M059J (cell line): Measurements from ENCODE around the gene RAD21L1. TPM values are rescaled to one million over a fixed set of nuclear protein-coding genes. Genes with fewer than 3 reads are reported as not detected.

Experiments used
- DNase-seq: peaks from one replicate; pipeline ENCODE4 v3.0.0-alpha.2; 2012; ENCODE audit warnings: low read depth
- total RNA-seq: library from RNA; depleted of rRNA; stranded (reverse); fragments of >200 nt; shearing (Covaris generic); gene quantifications from 2 replicates; pipeline ENCODE4 v1.2.3, GENCODE V29; 2014

RAD21L1 gene
- total RNA-seq, 1 experiment from 2014 or later = 0.39 TPM

DNA sequence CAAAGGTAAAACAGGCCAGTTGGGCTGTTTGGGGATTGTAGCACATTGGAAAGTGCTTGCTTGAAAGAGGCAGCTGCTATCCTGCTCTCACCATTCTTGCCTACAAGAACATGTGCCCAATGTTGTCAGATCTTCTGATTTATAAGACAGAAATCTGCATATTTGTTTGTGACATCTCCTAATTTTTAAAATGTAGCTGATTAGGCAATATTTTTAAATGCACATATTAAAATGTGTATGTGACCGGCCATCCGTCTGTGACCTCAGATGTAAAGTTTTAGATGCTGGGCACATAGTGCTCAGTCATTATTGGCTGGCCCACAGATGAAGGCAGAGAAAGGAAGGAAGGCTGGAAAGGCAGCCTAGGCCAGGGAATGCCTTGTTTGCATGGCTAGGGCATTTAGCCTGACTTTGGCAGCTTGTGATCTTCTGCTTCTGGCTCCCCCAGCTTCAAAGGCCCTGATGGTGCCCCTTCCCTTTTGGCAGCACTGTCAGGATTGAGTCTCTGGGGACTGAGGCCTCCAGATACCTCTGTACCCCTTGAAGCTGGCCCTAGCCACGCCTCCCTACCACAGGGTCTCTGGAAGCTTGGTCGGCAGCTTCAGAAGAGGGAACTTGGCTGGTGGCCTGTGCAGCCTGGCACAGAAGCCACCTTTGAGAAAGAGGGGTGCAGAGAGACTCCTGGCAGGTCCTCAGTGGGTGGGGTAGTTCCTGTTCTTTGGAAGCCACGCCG lies 46.7 kb downstream of the RAD21L1 start:
- no peak for DNase-seq

DNA sequence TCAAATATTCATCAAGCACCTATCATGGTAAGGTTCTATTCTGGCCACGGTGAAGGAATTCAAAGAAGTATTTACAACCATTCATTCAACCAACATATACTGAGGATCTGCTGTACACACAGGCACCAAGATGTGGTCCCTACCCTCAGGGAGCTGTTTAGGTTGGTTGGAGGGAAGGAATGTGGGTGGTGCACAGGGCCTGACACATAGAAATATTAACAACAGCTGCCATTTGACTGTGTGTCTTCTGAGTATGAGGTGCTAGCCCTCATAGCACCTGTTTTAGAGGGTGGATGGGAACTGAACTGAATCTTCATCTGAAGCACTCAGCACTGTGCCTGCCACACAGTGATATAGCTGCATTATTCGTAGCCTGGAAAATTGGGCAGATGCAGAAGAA lies 47.5 kb downstream of the RAD21L1 start:
- no peak for DNase-seq

DNA sequence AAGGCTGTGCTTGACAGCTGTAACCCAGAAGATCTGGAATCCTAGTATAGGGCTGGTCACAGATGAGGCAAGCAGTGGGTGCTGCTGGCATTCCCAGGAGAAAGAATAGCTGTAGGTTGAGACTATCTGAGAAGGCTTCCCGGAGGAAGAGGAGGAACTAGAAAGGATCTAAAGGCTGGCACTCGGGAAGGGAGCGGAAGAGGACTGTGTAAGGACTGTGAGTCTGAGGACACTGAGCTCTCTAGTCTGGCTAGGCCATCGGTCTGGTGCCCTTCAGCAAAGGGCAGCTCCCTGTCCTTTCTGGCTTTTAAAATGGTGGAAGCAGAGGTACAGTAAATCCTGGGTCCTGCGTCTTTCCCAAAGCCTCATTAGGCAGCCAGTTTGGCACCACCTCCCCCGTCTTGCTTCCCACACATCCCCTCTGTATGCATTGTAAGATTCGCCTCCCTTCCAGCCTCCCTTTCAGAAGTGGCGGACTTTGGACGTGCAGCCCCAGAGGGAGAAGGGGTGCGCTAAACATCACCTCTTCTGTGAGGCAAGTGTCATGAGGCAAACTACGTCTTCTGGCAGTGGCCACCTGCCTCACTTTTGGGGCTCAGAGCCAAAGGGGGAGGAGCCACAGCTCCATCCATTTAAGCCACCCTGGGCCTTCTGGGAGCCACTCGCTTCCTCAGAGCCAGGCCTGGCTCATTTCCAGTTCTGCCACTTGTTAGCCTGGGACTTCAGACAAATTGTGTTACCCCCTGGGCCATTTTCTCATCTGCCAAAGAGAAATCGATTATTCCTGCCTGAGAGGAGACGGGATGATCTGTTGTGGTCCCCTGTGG lies 48.9 kb downstream of the RAD21L1 start:
- no peak for DNase-seq

DNA sequence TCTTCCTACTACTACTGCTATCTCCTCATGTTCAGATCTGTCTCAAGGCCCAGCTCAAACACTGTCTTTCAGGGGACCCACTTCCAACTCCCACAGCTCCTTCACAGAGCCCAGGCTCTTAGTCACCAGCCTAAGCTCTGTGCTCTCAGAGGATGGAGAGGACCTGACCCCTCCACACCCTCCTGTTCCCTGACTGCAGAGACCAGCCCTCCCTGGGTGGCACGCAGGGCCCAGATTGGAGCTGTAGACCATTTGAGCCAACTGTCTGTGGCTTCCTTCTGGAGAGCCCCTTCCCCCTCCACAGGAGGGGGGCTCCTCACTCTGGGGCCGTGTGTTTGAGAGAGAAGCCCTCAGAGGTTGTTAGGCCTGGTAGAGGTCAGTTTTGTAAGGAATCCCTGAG lies 50.1 kb downstream of the RAD21L1 start:
- no peak for DNase-seq

DNA sequence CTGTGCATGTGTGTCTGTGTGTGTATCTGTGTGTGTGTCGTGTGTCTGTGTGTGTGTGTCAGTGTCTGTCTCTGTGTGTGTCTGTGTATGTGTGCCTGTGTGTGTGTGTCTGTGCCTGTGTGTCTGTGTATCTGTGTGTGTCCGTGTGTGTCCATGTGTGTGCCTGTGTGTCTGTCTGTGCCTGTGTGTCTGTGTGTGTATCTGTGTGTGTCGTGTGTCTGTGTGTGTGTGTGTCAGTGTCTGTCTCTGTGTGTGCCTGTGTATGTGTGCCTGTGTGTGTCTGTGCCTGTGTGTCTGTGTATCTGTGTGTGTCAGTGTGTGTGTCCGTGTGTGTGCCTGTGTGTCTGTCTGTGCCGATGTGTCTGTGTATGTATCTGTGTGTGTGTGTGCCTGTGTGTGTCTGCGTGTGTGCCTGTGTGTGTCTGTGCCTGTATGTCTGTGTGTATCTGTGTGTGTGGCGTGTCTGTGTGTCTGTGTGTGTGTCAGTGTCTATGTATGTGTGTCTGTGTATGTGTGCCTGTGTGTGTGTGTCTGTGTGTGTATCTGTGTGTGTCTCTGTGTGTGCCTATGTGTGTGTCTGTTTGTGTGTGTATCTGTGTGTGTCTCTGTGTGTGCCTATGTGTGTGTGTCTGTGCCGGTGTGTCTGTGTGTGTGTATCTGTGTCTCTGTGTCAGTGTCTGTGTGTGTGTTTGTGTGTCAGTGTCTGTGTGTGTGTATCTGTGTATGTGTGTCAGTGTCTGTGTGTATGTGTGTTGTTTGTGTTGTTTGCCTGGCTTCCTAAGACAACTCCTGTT lies 51.9 kb downstream of the RAD21L1 start:
- DNase-seq = no peak

DNA sequence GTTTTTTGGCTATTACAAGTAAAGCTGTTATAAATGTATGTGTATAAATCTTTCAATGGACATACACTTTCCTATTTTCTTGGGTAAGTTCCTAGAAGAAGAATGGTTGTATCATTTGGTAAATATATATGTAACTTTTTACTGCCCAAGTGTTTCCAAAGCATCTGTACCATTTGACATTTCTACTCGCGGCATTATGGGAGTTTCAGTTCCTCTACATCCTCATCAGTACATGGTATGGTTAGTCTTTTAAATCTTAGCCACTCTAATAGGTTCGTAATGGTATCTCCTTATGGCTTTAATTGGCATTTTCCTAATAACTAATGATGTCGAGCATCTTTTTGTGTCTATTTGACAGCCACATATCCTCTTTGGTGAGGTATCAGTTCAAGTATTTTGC lies 53.1 kb downstream of the RAD21L1 start:
- no peak for DNase-seq

DNA sequence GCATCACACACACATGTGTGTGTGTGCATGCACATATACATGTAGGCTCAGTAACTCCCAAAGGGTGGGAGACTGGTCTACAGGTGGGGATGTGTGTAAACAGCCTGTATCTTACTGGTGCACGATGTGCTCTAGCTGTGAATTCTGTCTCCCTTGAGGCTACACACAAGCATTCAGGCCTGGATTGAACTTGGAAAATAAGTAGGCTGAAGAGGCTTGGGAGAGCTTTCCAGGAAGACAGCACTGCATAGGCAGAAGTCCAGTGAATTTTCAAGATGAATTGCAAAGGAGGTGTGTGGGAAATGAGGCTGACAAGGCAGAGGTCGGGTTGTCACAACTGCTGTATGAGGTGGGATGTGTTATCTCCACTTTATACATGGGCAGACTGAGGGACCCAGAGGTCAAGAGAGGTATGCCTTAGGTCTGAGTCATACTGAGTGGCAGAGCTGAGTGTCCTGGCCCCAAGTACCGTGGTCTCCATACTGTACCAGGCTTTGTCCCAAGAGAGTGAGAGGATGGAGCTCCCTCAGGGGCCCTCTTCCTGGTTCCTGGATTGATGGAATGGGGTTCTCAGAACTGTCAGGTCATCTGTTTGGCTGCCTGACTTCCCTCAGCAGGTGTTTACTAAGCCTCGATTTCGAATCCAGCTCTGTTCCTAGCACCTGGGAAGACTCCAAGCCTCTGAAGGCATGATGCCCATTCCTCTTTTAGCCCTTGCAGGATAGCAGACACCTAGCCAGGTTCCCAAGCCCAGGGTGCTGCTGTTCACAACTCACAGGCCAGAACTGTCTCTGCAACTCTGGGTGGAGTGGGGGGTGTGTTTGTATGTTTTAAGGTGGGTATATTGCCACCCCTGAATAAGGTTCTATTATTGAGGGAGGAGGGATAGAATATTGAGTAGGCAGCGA lies 54.6 kb downstream of the RAD21L1 start:
- peak; percentile 72 for DNase-seq

DNA sequence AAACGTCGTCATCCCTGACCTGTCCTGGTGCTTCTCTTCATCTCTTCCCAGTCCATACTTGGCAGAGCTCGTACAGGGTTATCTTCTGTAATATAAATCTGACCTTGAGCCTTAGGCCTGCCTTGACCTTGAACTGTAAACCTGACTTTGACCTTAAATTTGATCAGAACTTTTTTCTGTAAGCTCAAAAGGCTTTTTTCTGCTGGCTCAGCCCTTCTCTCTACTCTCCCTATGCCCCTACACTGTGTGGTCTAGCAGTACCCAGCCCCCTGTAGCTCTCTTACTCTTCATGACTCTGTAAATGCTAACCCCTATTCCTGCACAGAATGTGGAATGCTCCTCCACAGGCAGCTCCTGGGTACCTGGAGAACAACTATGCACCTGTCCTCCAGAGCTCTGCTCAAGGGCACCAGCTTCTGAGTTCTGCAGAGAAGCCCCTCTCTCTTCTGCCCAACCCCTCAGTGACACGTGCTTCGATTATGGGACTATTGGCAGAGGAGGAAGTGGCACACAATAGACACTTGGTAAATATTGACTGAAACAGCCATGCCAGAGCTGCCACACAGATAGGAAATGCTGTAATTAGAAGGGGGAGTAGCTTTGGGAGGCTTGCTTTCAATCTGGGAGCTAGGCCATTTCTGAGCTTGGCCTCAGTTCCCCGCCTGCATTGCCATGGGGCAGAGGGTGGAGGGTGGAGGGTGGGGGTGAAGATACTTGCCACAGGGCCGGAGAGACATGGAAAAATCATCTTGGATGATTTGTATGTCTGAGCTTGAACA lies 55.6 kb downstream of the RAD21L1 start:
- DNase-seq = no peak

DNA sequence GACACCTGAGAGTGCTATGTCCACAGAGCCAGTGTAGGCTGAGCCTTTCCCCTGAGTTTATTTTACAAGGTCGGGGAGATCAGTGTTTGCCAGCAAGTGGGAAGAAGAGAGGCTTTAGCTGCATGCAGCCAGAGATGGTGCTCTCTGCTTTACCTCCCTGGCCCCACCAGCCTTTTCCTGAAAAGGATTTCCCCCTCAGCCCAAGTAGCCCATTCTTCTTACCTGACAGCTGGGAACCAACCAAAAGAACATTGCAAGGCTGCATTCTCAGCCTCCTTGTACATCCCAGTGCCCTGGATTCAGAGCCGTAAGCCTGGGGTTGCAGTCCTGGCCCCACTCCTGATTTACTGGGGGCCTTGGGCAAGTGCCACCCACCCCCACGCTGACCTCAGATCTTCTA lies 57.1 kb downstream of the RAD21L1 start:
- DNase-seq = no peak

DNA sequence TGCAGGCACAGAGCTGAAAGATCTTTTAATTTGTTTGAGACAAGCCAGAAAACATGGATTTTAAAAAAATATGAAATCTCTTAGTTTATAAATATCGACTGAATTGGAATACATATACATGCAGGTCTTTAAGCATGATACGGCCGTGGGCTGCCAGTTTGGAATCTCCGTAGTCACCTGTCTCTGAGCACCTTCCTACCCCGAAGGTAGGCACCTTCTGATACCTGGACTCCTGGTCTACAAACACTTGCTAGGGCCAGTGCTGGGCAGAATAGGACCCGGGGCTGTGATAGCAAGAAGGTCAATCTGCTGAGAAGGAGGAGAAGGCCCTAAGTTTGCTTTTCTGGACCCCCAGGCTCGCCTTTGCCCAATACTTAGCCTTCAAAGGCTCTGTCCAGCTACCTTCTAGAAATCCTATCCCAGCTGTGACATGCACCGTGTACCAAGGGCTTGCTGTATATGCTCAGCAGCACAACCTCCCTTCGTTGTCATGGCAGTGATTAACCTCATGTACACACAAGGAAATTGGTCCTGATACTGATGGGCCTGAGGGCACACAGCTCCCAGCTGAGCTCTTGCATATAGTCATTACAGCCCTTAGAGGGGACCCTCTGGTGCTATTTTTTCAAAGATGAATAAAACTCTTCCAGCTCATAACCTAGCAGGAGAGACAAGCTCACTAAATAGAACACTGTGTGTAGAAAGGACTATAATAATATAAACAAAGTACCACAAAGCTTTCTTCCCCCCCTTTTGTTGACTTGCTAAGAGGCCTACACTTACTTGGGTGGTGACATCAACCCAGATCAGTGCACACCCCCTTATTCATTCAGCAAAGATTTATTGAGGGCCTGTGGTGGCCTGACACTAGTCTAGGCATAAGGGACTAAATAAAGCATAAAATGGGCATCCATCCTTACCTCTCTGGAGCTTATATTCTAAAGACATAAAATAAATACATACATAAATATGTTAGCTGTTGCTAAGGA lies 58.0 kb downstream of the RAD21L1 start:
- DNase-seq = peak; percentile 54

DNA sequence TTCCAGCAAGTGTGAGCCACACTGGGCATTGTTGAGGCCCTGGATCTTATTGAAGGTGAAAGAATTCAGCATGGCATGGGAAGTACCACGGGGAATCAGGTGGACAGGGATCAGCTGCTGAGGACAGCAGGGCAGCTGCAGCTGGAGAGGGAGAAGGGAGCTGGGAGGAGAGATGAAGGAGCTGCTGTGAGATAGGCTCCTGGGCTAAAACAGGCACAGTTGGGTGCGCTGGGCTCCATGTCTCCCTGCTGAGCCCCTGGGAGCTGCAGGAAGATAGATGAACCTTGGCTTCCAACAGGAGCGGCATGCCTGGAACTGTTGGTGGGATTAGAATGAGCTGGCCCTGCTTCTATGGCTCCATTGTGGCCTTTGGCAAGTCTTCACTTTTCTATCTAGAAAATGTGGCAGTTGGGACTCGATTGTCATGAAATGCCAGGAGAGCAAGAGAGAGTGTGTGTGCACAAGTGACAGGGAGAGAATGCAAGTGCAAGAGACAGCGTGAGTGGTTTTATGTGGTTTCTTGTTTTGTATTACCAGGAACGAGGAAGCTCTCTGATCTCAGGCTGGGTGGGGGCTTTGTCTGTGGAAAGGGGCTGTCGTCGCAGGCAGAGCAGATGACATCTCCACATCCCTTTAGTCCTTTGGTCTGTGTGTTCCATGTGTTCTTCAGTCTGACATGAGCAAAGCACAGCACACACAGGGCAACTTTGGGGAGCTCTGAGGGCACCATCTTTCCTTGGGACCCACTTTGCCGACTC lies 60.6 kb downstream of the RAD21L1 start:
- DNase-seq = no peak

DNA sequence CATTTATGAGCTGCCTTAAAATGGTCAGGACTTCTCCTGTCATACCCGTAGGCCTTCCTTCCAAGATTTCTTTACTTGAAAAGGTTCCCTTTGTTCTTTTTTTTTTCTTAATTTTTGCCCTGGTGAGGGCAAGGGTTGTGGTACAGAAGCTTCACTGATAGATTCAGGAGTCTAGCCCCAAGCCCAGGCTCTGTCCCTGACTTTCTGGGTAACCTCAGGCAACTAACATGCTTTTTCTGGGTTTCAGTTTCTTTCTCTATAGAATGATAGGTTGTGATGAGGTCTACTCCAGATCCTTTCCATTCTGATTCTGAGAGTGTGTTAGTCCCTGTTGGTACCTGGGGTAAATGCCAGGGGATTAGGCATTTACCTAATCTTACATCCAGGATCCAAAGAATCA lies 61.5 kb downstream of the RAD21L1 start:
- DNase-seq = no peak

DNA sequence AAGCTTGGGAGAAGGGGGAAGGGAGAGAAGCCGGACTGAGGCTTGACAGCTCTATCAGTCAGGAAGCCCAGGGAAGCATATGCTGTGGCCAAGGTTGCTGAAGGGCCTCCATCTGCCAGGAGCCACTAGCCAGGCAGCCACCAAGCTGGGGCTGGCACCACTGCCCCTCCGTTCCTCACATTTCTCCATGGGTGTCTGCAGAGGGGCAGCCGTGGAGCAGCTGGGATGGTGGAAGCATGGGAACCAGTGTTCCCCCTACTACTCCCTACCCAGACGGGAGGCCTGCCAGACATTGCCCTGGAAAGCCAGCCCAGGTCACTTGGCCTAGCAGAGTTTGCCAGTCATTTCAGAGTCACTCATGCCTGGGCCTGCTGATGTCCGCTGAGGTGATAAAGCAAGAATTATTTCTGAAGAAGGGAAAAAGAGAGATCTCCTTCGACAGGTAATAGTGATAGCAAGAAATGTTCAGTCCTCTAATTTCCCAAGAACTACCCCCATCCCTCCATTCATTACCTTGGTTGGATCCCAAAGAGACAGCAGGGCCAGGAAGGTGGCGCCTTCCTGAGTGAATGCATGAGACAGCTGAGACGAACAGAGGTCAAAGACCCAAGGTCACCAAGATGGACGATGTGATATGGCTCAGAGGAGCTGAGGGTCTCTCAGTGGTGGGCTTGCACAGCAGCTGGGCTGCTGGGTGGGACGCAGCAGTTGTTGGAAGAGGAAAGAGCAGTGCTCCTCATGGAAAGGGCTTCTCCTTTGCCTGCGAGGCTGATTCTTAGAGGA lies 62.1 kb downstream of the RAD21L1 start:
- DNase-seq = no peak

DNA sequence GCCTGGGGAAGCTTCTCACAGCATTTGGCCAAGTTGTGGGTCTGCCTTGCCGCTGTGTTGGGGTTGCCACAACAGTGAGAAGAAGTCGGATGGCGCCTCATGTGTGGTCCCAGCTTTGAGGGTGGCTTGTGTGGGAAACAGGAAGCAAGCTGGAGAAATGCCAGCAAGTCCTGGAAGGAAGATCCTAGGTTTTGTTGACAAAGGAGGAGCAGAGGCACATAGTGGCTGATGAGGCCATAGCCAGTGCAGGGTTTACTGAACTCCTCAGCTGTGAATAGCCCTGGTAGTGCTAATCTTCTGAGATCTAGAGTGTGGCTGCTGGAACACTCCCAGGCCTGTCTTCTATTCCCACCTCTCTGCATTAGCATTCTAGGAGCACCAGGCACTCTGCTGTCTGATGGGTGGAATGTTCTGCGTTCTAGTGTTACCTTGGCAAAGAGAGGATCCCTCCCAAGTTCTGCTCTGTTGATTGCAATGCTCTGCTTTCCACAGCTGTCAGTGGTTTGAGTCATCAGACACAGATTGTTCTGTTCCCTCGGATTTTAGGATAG lies 65.4 kb downstream of the RAD21L1 start:
- peak; percentile 49 for DNase-seq

DNA sequence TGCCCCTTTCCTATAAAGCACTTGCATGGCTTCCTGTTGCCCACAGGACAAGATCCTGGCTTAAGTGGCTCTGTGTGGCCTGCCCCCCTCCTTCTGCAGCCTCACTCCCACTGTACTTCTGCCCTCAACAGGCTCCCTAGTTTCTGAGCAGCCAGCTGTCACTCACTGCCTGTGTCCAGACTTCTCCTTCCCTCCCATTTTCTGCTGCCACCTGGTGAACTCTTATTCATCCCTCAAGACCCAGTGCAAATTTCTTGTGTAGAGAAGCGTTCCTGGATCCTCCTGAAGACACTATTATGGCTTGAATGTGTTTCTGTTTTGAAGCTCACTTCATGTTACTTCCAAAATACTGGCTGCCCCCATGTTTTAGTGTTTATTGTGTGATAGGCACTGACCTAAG lies 66.8 kb downstream of the RAD21L1 start:
- no peak for DNase-seq

DNA sequence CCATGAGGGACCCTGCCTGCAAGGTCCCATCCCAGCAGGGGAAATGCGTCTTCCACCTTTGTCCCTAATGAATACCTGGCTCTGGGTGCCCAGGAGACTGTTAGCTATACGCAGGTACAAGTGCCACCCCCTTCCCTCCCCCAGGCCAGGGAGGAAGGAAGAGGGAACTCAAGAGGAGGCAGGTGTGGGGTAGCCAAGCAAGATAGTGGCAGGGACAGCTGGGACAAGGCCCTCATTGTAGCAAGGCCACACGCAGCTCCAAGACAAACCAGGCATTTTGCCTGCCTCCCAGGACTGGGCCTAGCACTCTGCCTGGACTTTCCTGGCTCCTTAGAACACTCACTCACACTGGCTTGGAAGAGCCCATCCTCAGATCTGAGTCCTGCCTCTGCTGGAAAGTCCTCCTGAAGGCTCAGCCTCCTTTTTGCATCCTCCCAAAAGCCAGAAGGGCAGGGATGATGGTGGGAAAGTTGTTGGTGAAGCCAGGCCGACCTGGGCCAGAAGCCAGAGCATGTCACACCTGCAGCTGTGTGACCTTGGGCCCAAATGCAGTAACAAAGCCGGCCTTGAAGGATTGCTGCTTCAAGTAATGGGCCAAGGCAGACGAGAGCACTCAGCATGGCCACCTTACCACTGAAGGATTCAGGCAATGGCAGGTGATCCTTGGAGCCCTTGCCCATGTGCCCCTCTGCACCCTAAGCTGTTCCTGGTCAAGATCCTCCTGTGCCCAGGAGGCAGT lies 68.0 kb downstream of the RAD21L1 start:
- no peak for DNase-seq

DNA sequence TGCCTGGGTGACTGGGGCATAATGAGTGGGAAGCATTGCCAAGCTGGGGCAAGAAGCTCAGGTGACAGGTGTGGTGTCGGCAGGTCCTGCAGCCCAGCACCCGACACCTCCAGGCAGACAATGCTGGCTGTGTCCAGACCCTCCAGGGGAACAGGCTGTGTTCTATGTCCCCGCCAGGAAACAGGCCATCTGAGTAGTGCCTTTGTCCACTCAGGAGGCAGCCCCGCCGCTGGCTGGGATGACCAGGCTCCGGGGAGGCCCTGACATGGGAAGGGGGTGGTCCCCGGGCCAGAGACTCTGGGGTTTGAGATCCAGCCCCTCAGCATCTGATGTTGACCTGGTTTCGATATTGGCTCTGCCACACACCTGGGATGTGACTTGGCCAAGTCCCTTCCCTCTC lies 68.7 kb downstream of the RAD21L1 start:
- no peak for DNase-seq
